Erythroblast (primary cell): ENCODE data around the gene FER.

Experiments
- GATA1 ChIP-seq: IDR thresholded peaks from 2 replicates; pipeline ENCODE4 v1.6.1; 2011; ENCODE audit warnings: low read depth, mild to moderate bottlenecking, control low read depth, low read length, moderate library complexity
- POLR2A ChIP-seq: IDR thresholded peaks from 2 replicates; pipeline ENCODE4 v1.6.1; 2011; ENCODE audit warnings: mild to moderate bottlenecking, low read length

DNA sequence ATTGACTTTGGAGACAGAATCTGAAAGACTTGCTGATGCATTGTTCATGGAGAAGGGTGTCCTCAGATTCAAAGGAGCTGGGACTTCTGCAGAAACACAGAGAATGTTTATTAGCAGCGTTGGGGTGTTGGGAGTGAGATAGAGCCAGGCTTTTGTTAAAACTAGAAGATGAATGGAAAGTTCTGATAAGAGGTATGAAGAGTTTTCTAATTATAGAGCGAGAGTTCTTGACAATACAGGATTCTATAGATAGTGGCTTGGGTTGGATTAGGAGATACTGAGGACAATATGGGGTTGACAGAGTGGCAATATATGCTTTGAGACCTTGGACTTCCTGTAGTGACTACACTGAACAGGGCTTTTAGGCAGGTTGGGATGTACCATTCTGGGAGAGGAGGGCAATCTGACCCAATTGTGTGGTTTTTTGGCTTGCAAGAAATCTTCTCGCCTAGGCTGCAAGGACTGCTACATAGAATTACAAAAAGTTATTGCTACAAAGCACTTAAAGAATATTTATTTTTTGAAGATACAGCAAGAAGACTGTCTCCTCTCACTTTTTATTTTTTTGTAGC, 83.1 kb downstream of the FER start:
- no peak for TF ChIP-seq POLR2A
- no peak for TF ChIP-seq GATA1
